Ishikawa (cell line): ENCODE results near the gene PDE1C.

ENCODE experiments used
- CEBPB ChIP-seq: IDR thresholded peaks from 2 replicates; pipeline ENCODE4 v1.6.1; 2012
- CREB1 ChIP-seq: IDR thresholded peaks from 2 replicates; pipeline ENCODE4 v1.6.1; 2012; ENCODE audit warnings: low read depth
- EGR1 ChIP-seq: IDR thresholded peaks from 2 replicates; pipeline ENCODE4 v1.6.1; 2012
- EP300 ChIP-seq: IDR thresholded peaks from 2 replicates; pipeline ENCODE4 v1.6.1; 2012; ENCODE audit warnings: borderline replicate concordance
- FOXM1 ChIP-seq: IDR thresholded peaks from 2 replicates; pipeline ENCODE4 v1.6.1; 2012; ENCODE audit warnings: low read depth, borderline replicate concordance
- MAX ChIP-seq: IDR thresholded peaks from 2 replicates; pipeline ENCODE4 v1.6.1; 2012
- NFIC ChIP-seq: IDR thresholded peaks from 2 replicates; pipeline ENCODE4 v1.6.1; 2012
- RAD21 ChIP-seq: IDR thresholded peaks from 2 replicates; pipeline ENCODE4 v1.6.1; 2012; ENCODE audit warnings: low read depth
- TAF1 ChIP-seq: IDR thresholded peaks from 2 replicates; pipeline ENCODE4 v1.6.1; 2012; ENCODE audit warnings: low read depth, mild to moderate bottlenecking
- TCF12 ChIP-seq: IDR thresholded peaks from 2 replicates; pipeline ENCODE4 v1.6.1; 2012; ENCODE audit warnings: low read depth
- TEAD4 ChIP-seq: IDR thresholded peaks from 2 replicates; pipeline ENCODE4 v1.6.1; 2012
- YY1 ChIP-seq: IDR thresholded peaks from 2 replicates; pipeline ENCODE4 v1.6.1; 2012; ENCODE audit warnings: low read depth
- ZBTB7A ChIP-seq: IDR thresholded peaks from 2 replicates; pipeline ENCODE4 v1.6.1; 2012; ENCODE audit warnings: low read depth
- TF ChIP-seq, protein P1 (sequence below): IDR thresholded peaks from 2 replicates; pipeline ENCODE4 v1.6.1; 2012; ENCODE audit warnings: low read depth, mild to moderate bottlenecking
- TF ChIP-seq, protein P2 (sequence below): IDR thresholded peaks from 2 replicates; pipeline ENCODE4 v1.6.1; 2012

Gene PDE1C

GRCh38 chr7:32102432-32102873 lies 32.2 kb upstream of the PDE1C start:
- TF ChIP-seq, protein P1, sequence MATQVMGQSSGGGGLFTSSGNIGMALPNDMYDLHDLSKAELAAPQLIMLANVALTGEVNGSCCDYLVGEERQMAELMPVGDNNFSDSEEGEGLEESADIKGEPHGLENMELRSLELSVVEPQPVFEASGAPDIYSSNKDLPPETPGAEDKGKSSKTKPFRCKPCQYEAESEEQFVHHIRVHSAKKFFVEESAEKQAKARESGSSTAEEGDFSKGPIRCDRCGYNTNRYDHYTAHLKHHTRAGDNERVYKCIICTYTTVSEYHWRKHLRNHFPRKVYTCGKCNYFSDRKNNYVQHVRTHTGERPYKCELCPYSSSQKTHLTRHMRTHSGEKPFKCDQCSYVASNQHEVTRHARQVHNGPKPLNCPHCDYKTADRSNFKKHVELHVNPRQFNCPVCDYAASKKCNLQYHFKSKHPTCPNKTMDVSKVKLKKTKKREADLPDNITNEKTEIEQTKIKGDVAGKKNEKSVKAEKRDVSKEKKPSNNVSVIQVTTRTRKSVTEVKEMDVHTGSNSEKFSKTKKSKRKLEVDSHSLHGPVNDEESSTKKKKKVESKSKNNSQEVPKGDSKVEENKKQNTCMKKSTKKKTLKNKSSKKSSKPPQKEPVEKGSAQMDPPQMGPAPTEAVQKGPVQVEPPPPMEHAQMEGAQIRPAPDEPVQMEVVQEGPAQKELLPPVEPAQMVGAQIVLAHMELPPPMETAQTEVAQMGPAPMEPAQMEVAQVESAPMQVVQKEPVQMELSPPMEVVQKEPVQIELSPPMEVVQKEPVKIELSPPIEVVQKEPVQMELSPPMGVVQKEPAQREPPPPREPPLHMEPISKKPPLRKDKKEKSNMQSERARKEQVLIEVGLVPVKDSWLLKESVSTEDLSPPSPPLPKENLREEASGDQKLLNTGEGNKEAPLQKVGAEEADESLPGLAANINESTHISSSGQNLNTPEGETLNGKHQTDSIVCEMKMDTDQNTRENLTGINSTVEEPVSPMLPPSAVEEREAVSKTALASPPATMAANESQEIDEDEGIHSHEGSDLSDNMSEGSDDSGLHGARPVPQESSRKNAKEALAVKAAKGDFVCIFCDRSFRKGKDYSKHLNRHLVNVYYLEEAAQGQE: no peak
- TF ChIP-seq RAD21 (no peak), CEBPB (no peak), ZBTB7A (no peak), FOXM1 (no peak), TEAD4 (no peak), NFIC (no peak), CREB1 (no peak), EP300 (no peak), TAF1 (no peak), EGR1 (no peak)
- TF ChIP-seq, protein P2, sequence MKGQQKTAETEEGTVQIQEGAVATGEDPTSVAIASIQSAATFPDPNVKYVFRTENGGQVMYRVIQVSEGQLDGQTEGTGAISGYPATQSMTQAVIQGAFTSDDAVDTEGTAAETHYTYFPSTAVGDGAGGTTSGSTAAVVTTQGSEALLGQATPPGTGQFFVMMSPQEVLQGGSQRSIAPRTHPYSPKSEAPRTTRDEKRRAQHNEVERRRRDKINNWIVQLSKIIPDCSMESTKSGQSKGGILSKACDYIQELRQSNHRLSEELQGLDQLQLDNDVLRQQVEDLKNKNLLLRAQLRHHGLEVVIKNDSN: no peak

DNA sequence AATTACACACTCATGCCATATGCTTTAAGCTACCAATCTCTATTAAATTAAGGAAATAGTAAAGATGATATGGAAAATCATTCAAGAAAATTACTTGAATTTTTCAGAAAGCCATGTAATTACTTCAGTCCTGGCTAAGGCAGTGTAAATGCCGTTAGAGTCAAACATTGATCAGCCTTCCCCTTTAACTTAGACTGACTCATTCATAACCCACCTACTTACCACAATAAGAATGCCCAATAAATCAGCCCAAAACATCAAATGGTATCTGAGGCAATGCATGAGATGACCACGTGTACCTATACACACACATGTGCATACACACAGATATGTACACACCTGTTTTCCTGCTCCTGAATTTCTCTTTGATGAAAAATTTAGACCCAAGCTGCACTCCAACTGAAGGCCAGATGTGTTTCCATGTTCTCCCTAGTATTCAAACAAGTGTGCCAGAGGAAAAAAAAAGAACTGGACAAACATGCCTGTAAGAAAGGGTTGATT lies 30.2 kb upstream of the PDE1C start:
- no peak for TF ChIP-seq TAF1
- TF ChIP-seq TCF12: no peak
- TF ChIP-seq MAX: no peak
- TF ChIP-seq, protein P2: no peak
- TF ChIP-seq CREB1: no peak
- TF ChIP-seq FOXM1: no peak
- TF ChIP-seq EGR1: no peak
- no peak for TF ChIP-seq ZBTB7A
- no peak for TF ChIP-seq RAD21
- TF ChIP-seq NFIC: no peak
- TF ChIP-seq EP300: no peak
- TF ChIP-seq YY1: no peak
- no peak for TF ChIP-seq CEBPB
- no peak for TF ChIP-seq TEAD4
- TF ChIP-seq, protein P1: no peak

DNA sequence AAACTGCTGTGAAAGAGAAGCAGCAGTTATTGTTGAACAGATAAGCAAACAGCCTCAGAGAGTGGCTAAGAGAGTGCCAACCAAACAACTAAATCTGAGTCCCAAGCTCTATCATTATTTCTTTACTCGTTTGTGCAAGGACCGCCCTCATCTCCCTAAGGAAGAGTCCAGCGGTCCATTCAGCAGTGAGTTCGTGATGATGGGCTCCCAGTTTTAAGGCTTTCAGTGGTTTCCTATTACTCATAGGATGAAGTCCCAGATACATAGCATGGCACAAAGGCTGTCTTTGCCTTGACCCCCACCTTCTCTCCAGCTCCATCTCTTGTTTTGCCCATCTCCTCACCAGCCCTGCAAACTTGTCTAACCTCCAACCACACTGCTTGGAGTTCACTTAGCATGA lies 24.3 kb upstream of the PDE1C start:
- TF ChIP-seq TEAD4: no peak
- TF ChIP-seq ZBTB7A: no peak
- TF ChIP-seq CEBPB: no peak
- TF ChIP-seq EP300: no peak
- no peak for TF ChIP-seq NFIC
- no peak for TF ChIP-seq TAF1
- TF ChIP-seq EGR1: no peak
- no peak for TF ChIP-seq MAX
- TF ChIP-seq CREB1: no peak
- no peak for TF ChIP-seq RAD21

- no peak for TF ChIP-seq EGR1
- TF ChIP-seq CREB1: no peak
- TF ChIP-seq NFIC: no peak
Observed at GRCh38 chr7:32093415-32094408, 23.5 kb upstream of the PDE1C start.

- TF ChIP-seq MAX: no peak
- TF ChIP-seq NFIC: no peak
- TF ChIP-seq, protein P1: no peak
- no peak for TF ChIP-seq ZBTB7A
- TF ChIP-seq CREB1: no peak
- TF ChIP-seq, protein P2: no peak
- no peak for TF ChIP-seq TAF1
- TF ChIP-seq TCF12: no peak
- TF ChIP-seq CEBPB: no peak
Observed at GRCh38 chr7:32092346-32092745, 22.1 kb upstream of the PDE1C start.
